A549 (cell line): ENCODE measurements around the gene TP73. TPM values are rescaled to one million over a fixed set of nuclear protein-coding genes. Genes with fewer than 3 reads are reported as not detected.

Source experiments
- ATAC-seq, 2 experiments: fragments of 200-7000 bp in 1 of 2; fragments of >200 bp in 1 of 2; cut with Nextera tagmentation in 1 of 2; cut with Tn5 transposase in 1 of 2; 3 replicates each; pipeline versions ENCODE4 v1.8.0 to v1.9.1; 2018 to 2020; ENCODE audit warnings: mild to moderate bottlenecking in 1 of 2, moderate library complexity in 1 of 2
- CTCF ChIA-PET: fragments of 300-600 bp; sonication (Branson Sonifier 250); formaldehyde crosslinking; extraction: SDS; loops from one replicate; lab custom pipeline; 2021; ENCODE audit warnings: antibody characterized with exemption, inconsistent platforms; lab: Yijun Ruan, JAX
- POLR2A ChIA-PET: fragments of 350-600 bp; formaldehyde crosslinking; extraction: SDS; loops from one replicate; lab custom pipeline; 2021; ENCODE audit warnings: antibody characterized with exemption, inconsistent platforms; lab: Yijun Ruan, JAX
- DNase-seq, 2 experiments: peaks; one replicate each; pipeline versions ENCODE4 v3.0.0 to v3.0.0-alpha.2; 2011 to 2016; ENCODE audit warnings: low read depth in 1 of 2, low spot score in 1 of 2
- FAIRE-seq: peaks from 2 replicates; lab custom pipeline; 2011; peaks lifted over from hg19 to GRCh38; lab: Jason Lieb, UNC
- H3K27ac ChIP-seq, 2 experiments: fragments of >200 bp; sonication (Bioruptor Twin); formaldehyde crosslinking; 3 replicates each; pipeline ENCODE4 v1.5.1; 2016 to 2017
- H3K4me1 ChIP-seq: fragments of >200 bp; sonication (Bioruptor Twin); formaldehyde crosslinking; 3 replicates; pipeline ENCODE4 v1.6.1; 2016
- H3K4me2 ChIP-seq: fragments of >200 bp; sonication (Bioruptor Twin); formaldehyde crosslinking; 3 replicates; pipeline ENCODE4 v1.6.1; 2016
- H3K4me3 ChIP-seq: fragments of >200 bp; sonication (Bioruptor Twin); formaldehyde crosslinking; 3 replicates; pipeline ENCODE4 v1.5.1; 2016
- H3K9me3 ChIP-seq: fragments of >200 bp; sonication (Bioruptor Twin); formaldehyde crosslinking; 3 replicates; pipeline ENCODE4 v1.6.1; 2016
- CBX2 ChIP-seq: fragments of 200-600 bp; sonication (generic); IDR thresholded peaks from 2 replicates; pipeline ENCODE4 v1.6.1; 2016; ENCODE audit warnings: low read depth, mild to moderate bottlenecking, borderline replicate concordance
- CBX8 ChIP-seq: fragments of 200-600 bp; sonication (generic); IDR thresholded peaks from 2 replicates; pipeline ENCODE4 v1.6.1; 2016
- FOXS1 ChIP-seq: fragments of 250-450 bp; sonication (Bioruptor Pico); IDR thresholded peaks from 2 replicates; pipeline ENCODE4 v1.5.0; 2020; ENCODE audit warnings: mild to moderate bottlenecking, moderate library complexity
- GATA3 ChIP-seq: IDR thresholded peaks from 2 replicates; pipeline ENCODE4 v1.6.1; 2012; ENCODE audit warnings: borderline replicate concordance
- HDAC2 ChIP-seq: fragments of 200-600 bp; sonication (generic); IDR thresholded peaks from 2 replicates; pipeline ENCODE4 v1.6.1; 2016
- HES2 ChIP-seq: fragments of >200 bp; sonication (Bioruptor Twin); formaldehyde crosslinking; IDR thresholded peaks from 2 replicates; pipeline ENCODE4 v1.6.1; 2016
- HOXA7 ChIP-seq: fragments of 250-450 bp; sonication (Bioruptor Pico); IDR thresholded peaks from 2 replicates; pipeline ENCODE4 v1.5.0; 2020; ENCODE audit warnings: mild to moderate bottlenecking, moderate library complexity
- HOXB5 ChIP-seq: fragments of 250-450 bp; sonication (Bioruptor Pico); IDR thresholded peaks from 2 replicates; pipeline ENCODE4 v1.5.0; 2020; ENCODE audit warnings: mild to moderate bottlenecking, moderate library complexity
- JUNB ChIP-seq: fragments of >200 bp; sonication (Bioruptor Twin); formaldehyde crosslinking; IDR thresholded peaks from 2 replicates; pipeline ENCODE4 v1.6.1; 2016
- KDM1A ChIP-seq: fragments of 200-600 bp; sonication (generic); IDR thresholded peaks from 2 replicates; pipeline ENCODE4 v1.6.1; 2016; ENCODE audit warnings: low read depth, mild to moderate bottlenecking
- KDM5A ChIP-seq: fragments of 200-600 bp; sonication (generic); IDR thresholded peaks from 2 replicates; pipeline ENCODE4 v1.6.1; 2016; ENCODE audit warnings: antibody characterized with exemption, mild to moderate bottlenecking
- MYC ChIP-seq: IDR thresholded peaks from 2 replicates; pipeline ENCODE4 v1.6.1; 2012; ENCODE audit warnings: mild to moderate bottlenecking, inconsistent platforms, low read length, improper control_type of control experiment, borderline replicate concordance
- NR3C1 ChIP-seq: fragments of >200 bp; sonication (Bioruptor Twin); formaldehyde crosslinking; IDR thresholded peaks from 3 replicates; pipeline ENCODE4 v1.6.1; 2017
- PHF8 ChIP-seq: fragments of 200-600 bp; sonication (generic); IDR thresholded peaks from 2 replicates; pipeline ENCODE4 v1.6.1; 2016; ENCODE audit warnings: low read depth, mild to moderate bottlenecking, antibody characterized with exemption, moderate library complexity, borderline replicate concordance
- RCOR1 ChIP-seq: fragments of 150-350 bp; IDR thresholded peaks from 2 replicates; pipeline ENCODE4 v1.6.1; 2014; ENCODE audit warnings: antibody characterized with exemption, low read length, low read depth
- RFX5 ChIP-seq: fragments of 450-650 bp; IDR thresholded peaks from 2 replicates; pipeline ENCODE4 v1.7.1; 2014; ENCODE audit warnings: antibody characterized with exemption, mild to moderate bottlenecking, moderate library complexity
- RNF2 ChIP-seq: fragments of 200-600 bp; sonication (generic); IDR thresholded peaks from 2 replicates; pipeline ENCODE4 v1.6.1; 2016; ENCODE audit warnings: low read depth, mild to moderate bottlenecking, antibody characterized with exemption, moderate library complexity, borderline replicate concordance
- SMC3 ChIP-seq: fragments of >200 bp; sonication (Bioruptor Twin); formaldehyde crosslinking; IDR thresholded peaks from 3 replicates; pipeline ENCODE4 v1.6.1; 2018; ENCODE audit warnings: inconsistent platforms
- SREBF2 ChIP-seq: fragments of 450-650 bp; IDR thresholded peaks from 2 replicates; pipeline ENCODE4 v1.6.1; 2014; ENCODE audit warnings: mild to moderate bottlenecking, moderate library complexity
- USF2 ChIP-seq: fragments of 450-650 bp; IDR thresholded peaks from 2 replicates; pipeline ENCODE4 v1.6.1; 2014; ENCODE audit warnings: antibody characterized with exemption
- ZFP36 ChIP-seq: fragments of 450-650 bp; IDR thresholded peaks from 2 replicates; pipeline ENCODE4 v1.6.1; 2014; ENCODE audit warnings: borderline replicate concordance; ENCODE audit not compliant: partially characterized antibody
- ZNF302 ChIP-seq: fragments of 250-450 bp; sonication (Bioruptor Pico); IDR thresholded peaks from 2 replicates; pipeline ENCODE4 v1.9.0; 2021; ENCODE audit warnings: inconsistent platforms, mild to moderate bottlenecking, moderate library complexity
- ZSCAN20 ChIP-seq: fragments of 250-450 bp; sonication (Bioruptor Pico); IDR thresholded peaks from 2 replicates; pipeline ENCODE4 v1.8.0; 2022; ENCODE audit warnings: mild to moderate bottlenecking, moderate library complexity
- WGBS: methylation state at CpG from one replicate; pipeline ENCODE4 v1.1.6; 2017; ENCODE audit errors: missing lambda C conversion rate; 5-methylcytosine and 5-hydroxymethylcytosine counted together
- polyA plus RNA-seq, 4 experiments: library from polyadenylated mRNA; depleted of rRNA in 3 of 4; stranded (reverse); fragments of >200 nt; fragmentation: RNase III in 1 of 4; extraction: RNeasy Plus Mini Kit Qiagen cat#74134 plus additional on column Dnase treatment in 1 of 4; gene quantifications; 2 replicates in 3 of 4; 3 replicates in 1 of 4; pipeline ENCODE4 v1.2.3, GENCODE V29; 2011 to 2017
- TF ChIP-seq, protein P1 (sequence below): fragments of 200-600 bp; sonication (generic); IDR thresholded peaks from 2 replicates; pipeline ENCODE4 v1.6.1; 2016; ENCODE audit warnings: antibody characterized with exemption, mild to moderate bottlenecking, moderate library complexity
- TF ChIP-seq, protein P2 (sequence below): fragments of 250-450 bp; sonication (Bioruptor Pico); IDR thresholded peaks from 2 replicates; pipeline ENCODE4 v1.5.0; 2021; ENCODE audit warnings: mild to moderate bottlenecking, moderate library complexity, borderline replicate concordance
- TF ChIP-seq, protein P3 (sequence below): fragments of >200 bp; sonication (Bioruptor Twin); formaldehyde crosslinking; IDR thresholded peaks from 3 replicates; pipeline ENCODE4 v1.6.1; 2016
- TF ChIP-seq, protein P4 (sequence below): IDR thresholded peaks from 2 replicates; pipeline ENCODE4 v1.6.1; 2012

TP73 gene
- polyA plus RNA-seq, 2 of the 4 experiments (the other 2 are of a cell fraction): 0.01 to 0.25 TPM

DNA sequence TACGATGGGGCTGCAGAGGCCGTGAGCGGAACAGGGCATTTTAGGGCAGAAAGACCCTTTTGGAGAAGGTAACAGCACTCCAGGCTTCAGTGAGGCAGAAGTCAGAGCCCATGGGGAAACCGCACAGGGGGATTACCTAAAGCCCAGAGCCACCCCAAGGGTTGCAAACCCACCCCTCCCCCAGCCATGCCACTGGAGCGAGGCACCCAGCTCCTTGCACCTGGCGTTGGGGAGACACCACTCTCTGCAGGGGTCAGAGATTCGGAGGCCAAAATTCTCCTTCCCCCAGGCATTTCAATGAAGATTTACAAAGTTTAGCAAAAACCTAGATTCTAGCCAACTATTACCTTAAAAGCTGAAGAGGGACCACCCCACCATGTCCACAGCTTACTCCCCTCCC lies 61.5 kb downstream of the TP73 start:
- H3K4me3 ChIP-seq: no peak overlapping the region
- ATAC-seq (no peak), FAIRE-seq (no peak), DNase-seq (no peak)
- H3K4me1 ChIP-seq: no peaks in the 10 kb centered on the region
- no peak overlapping the region for H3K4me2 ChIP-seq
- ChIA-PET CTCF (interaction anchor here (0.9 to 3.2 kb wide), 3 partner anchors 8 to 18 kb away, joined by 3 to 22 read pairs (median 4); no protein-coding TSS in a partner anchor), POLR2A (no interaction called here)
- H3K27ac ChIP-seq: no peak overlapping the region
- no peak for TF ChIP-seq CBX8
- TF ChIP-seq HES2: no peak
- no peak for TF ChIP-seq KDM5A
- no peak for TF ChIP-seq PHF8
- TF ChIP-seq NR3C1: no peak
- TF ChIP-seq ZSCAN20: no peak
- TF ChIP-seq, protein P1, sequence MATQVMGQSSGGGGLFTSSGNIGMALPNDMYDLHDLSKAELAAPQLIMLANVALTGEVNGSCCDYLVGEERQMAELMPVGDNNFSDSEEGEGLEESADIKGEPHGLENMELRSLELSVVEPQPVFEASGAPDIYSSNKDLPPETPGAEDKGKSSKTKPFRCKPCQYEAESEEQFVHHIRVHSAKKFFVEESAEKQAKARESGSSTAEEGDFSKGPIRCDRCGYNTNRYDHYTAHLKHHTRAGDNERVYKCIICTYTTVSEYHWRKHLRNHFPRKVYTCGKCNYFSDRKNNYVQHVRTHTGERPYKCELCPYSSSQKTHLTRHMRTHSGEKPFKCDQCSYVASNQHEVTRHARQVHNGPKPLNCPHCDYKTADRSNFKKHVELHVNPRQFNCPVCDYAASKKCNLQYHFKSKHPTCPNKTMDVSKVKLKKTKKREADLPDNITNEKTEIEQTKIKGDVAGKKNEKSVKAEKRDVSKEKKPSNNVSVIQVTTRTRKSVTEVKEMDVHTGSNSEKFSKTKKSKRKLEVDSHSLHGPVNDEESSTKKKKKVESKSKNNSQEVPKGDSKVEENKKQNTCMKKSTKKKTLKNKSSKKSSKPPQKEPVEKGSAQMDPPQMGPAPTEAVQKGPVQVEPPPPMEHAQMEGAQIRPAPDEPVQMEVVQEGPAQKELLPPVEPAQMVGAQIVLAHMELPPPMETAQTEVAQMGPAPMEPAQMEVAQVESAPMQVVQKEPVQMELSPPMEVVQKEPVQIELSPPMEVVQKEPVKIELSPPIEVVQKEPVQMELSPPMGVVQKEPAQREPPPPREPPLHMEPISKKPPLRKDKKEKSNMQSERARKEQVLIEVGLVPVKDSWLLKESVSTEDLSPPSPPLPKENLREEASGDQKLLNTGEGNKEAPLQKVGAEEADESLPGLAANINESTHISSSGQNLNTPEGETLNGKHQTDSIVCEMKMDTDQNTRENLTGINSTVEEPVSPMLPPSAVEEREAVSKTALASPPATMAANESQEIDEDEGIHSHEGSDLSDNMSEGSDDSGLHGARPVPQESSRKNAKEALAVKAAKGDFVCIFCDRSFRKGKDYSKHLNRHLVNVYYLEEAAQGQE: no peak
- TF ChIP-seq JUNB: no peak
- no peak for TF ChIP-seq FOXS1 (CRISPR knock-in tag)
- TF ChIP-seq MYC: no peak
- TF ChIP-seq, protein P2, sequence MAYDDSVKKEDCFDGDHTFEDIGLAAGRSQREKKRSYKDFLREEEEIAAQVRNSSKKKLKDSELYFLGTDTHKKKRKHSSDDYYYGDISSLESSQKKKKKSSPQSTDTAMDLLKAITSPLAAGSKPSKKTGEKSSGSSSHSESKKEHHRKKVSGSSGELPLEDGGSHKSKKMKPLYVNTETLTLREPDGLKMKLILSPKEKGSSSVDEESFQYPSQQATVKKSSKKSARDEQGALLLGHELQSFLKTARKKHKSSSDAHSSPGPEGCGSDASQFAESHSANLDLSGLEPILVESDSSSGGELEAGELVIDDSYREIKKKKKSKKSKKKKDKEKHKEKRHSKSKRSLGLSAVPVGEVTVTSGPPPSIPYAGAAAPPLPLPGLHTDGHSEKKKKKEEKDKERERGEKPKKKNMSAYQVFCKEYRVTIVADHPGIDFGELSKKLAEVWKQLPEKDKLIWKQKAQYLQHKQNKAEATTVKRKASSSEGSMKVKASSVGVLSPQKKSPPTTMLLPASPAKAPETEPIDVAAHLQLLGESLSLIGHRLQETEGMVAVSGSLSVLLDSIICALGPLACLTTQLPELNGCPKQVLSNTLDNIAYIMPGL: no peak
- TF ChIP-seq HOXB5 (CRISPR knock-in tag): no peak
- no peak for TF ChIP-seq RNF2
- TF ChIP-seq RFX5: no peak
- TF ChIP-seq, protein P3, sequence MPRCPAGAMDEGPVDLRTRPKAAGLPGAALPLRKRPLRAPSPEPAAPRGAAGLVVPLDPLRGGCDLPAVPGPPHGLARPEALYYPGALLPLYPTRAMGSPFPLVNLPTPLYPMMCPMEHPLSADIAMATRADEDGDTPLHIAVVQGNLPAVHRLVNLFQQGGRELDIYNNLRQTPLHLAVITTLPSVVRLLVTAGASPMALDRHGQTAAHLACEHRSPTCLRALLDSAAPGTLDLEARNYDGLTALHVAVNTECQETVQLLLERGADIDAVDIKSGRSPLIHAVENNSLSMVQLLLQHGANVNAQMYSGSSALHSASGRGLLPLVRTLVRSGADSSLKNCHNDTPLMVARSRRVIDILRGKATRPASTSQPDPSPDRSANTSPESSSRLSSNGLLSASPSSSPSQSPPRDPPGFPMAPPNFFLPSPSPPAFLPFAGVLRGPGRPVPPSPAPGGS: no peak
- no peak for TF ChIP-seq USF2
- TF ChIP-seq GATA3: no peak
- TF ChIP-seq SREBF2: no peak
- no peak for TF ChIP-seq SMC3
- TF ChIP-seq HDAC2: no peak
- TF ChIP-seq, all 56 proteins: peak for 0
- H3K9me3 ChIP-seq: no peaks in the 10 kb centered on the region
- 59% methylated on average over 5 of the region's 7 CpGs for WGBS

- Histone ChIP-seq H3K27ac (no peak overlapping the region), H3K4me3 (no peak overlapping the region), H3K4me1 (no peaks in the 10 kb centered on the region), H3K4me2 (no peak overlapping the region), H3K9me3 (no peaks in the 10 kb centered on the region)
- WGBS: 17% methylated on average over 2 of the region's 10 CpGs
- no peak for TF ChIP-seq USF2
- no peak for TF ChIP-seq CBX2
- no peak for TF ChIP-seq PHF8
- TF ChIP-seq NR3C1: no peak
- TF ChIP-seq RCOR1: no peak
- TF ChIP-seq KDM1A: no peak
- TF ChIP-seq, protein P4, sequence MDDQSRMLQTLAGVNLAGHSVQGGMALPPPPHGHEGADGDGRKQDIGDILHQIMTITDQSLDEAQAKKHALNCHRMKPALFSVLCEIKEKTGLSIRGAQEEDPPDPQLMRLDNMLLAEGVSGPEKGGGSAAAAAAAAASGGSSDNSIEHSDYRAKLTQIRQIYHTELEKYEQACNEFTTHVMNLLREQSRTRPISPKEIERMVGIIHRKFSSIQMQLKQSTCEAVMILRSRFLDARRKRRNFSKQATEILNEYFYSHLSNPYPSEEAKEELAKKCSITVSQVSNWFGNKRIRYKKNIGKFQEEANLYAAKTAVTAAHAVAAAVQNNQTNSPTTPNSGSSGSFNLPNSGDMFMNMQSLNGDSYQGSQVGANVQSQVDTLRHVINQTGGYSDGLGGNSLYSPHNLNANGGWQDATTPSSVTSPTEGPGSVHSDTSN: no peak
- no peak for TF ChIP-seq HOXA7 (CRISPR knock-in tag)
- TF ChIP-seq RFX5: no peak
- TF ChIP-seq ZFP36: no peak
- TF ChIP-seq ZNF302 (CRISPR knock-in tag): no peak
- TF ChIP-seq JUNB: no peak
- no peak for TF ChIP-seq GATA3
- ATAC-seq (no peak), DNase-seq (no peak), FAIRE-seq (no peak)
- POLR2A ChIA-PET: no interaction called here
- CTCF ChIA-PET: interaction anchor here (1.5 to 3.2 kb wide), 2 partner anchors 10 to 19 kb away, joined by 4 to 22 read pairs; no protein-coding TSS in a partner anchor
Measured at GRCh38 chr1:3714284-3714741, 62.0 kb downstream of the TP73 start.
